CD4-positive, alpha-beta T cell treated with Interleukin-2 at 100 ng/mL for 4 hours (primary cell): ENCODE data around the gene GFOD1.

Experiments
- DNase-seq: peaks from one replicate; pipeline ENCODE4 v3.0.0-alpha.2; 2020; ENCODE audit warnings: low spot score

Gene GFOD1

GRCh38 chr6:13485923-13486562, 1.4 kb downstream of the GFOD1 start:
- peak; percentile 22 for DNase-seq

GRCh38 chr6:13485303-13485702, 2.1 kb downstream of the GFOD1 start:
- DNase-seq, result no peak

GRCh38 chr6:13484827-13485226, 2.6 kb downstream of the GFOD1 start:
- DNase-seq, result no peak

DNA sequence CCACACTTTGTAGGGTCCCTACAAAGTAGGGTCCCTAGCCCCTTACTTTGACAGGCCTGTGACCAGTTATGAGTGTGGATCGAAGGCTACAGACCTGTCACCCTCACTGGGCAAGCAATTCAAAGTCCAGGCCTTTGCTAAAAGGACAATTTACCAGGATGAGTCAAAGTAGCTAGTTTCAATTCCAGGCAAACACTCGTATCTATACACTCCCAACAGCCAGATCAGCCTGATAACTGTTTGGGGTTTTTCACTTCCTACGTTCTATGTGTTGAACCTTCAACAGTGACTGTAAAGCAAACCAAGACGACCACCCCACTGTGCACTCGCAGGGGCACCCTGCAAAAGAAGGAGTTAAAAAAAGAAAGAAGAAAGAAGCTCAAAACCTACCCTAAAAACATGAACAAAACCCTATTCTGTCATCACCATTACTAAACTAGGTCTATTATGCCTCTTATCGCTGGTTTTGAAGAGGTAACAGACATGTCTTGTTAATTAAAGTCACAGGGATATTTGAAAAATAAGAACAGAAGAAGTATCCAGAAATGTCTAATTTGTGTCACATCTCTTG, 3.2 kb downstream of the GFOD1 start:
- no peak for DNase-seq

GRCh38 chr6:13480631-13481501, 6.5 kb downstream of the GFOD1 start:
- DNase-seq, result no peak

DNA sequence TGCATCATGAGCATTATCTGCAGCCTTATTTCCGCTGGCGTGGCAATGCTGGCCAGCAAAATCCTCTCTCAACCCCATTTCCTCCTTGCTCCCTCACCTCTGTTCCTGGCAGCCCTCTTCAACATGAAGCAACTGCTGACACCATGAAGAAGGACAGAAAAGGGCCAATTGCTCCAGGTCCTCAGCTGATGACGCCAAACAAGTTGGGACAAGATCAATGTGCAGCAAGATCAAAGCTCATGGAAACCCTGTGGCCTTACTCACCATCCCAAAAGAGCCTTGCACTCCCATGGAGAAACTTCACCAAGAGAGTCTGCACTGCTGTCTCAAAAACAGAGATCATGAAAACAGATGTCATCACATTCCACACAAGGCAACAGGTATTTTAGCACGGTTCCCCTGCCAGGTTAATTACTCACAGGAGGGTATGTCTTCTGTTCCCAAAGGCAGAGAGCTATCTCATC, 7.4 kb downstream of the GFOD1 start:
- no peak for DNase-seq

GRCh38 chr6:13479206-13479800, 8.1 kb downstream of the GFOD1 start:
- no peak for DNase-seq

GRCh38 chr6:13478525-13478966, 8.9 kb downstream of the GFOD1 start:
- no peak for DNase-seq

DNA sequence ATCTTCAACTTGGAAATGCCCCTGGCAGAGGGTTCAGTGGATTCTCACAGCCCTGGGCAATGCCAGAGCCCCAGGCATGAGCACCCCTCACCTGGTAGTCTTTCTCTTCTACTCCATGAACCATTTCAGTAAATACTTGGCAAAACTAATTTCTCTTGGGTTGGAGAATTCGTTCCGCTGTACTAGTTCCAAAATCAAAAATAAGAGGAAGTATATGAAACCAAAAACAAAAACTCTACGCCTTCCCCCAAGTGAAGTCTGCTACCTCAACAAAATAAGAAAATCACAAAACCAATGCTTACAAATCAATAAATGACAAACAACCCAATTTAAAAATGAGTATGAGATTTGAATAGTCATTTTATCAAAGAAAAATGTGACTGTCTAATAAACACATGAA, 12.6 kb downstream of the GFOD1 start:
- no peak for DNase-seq

DNA sequence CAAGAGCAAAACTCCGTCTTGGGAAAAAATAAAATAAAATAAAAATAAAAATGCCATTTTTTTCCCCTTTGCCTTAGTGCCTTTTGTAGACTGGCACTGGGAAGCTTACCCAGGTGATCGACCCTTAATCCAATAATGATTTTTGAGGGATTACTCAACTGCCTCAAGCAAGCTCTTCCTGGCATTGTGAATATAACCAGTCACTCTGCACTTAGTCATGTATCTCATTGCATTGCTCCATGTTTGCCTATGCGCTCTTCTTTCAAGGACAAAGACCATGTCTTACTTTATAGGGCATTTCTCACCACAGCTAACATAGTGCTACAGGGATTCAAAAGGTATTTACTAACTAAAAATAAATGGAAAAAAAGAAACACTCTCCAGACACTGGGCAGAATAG, 13.0 kb downstream of the GFOD1 start:
- no peak for DNase-seq

GRCh38 chr6:13473768-13474165, 13.6 kb downstream of the GFOD1 start:
- no peak for DNase-seq

DNA sequence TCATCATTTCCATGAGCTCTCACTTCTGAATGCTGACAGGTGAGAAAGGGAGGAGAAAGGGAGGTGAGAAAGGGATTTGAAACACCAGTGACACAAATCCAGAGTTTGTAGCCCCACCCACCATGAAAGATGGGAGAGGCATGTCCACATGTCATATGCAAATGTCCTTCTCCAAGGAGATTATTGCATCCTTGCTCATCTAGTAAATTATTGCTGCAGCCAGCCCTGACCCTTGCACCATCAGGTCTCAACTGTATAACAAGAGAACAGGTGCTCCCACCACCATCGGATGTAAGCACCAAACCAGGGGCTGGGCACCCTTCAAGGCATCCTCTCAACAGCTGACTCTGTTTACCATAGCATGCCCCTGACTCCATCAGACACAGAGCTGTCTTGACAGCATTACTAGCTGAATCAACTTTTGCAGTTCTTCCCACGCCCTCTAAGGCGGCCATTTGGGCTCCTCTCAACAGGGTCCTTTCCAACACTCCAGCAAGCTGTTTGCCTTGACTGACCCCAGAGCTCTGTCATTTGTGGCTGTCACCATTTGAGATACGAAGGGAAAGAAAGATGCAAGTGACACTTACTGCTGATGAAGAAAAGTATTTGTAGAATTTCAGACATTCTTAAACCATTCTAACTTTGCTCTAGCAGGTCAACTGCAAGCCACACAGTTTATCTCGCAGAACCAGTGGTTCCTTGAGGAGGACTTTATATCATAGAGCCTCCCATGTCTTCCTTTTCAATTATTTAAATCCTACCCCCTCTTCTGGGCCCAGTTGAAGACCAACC, 14.2 kb downstream of the GFOD1 start:
- no peak for DNase-seq

- DNase-seq, result no peak
Measured at GRCh38 chr6:13472099-13472498, 15.3 kb downstream of the GFOD1 start.

GRCh38 chr6:13471184-13471583, 16.2 kb downstream of the GFOD1 start:
- no peak for DNase-seq

DNA sequence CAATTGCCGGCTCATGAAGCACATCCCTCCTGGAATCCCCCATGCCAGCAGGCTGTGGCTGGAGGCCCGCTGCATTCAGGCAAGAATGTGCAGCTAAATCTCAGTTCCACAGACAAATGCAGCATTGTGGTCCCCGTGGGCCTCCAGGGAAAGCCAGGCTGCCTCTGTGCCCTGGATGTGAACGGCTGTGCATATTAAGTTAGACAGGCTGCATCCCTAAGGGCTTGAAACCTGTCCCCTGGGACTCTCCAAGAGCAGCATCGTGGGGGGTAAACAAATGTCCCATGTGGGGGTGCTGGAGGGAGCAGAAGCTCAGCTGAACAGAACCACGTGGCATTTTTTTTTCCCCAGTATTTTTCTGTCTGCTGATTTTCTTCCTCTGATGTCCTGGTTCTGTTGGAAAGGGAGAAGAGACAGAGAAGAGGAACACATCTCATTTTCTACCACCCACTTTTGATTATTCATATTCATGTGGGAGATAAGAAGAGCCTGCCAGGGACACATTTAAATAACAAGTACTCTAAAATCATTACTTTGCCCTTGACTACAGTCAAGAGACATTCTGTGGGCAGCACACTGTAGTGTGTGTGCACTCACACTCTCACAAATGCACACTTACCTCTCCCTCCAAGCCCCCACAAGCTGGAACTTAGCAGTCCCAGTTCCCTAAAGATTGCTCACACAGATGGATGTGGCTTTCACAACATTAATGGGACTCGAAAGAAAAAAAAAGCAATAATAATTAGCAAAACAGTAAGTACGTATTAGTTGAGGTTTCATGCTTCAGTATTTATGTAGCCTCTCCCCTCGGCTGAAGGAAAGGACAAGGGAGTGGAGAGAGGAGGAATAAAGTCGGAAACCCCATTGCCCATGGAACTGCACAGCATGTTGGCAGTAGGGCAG, 16.9 kb downstream of the GFOD1 start:
- DNase-seq, result no peak

GRCh38 chr6:13469693-13470092, 17.7 kb downstream of the GFOD1 start:
- DNase-seq, result no peak

GRCh38 chr6:13468839-13469238, 18.6 kb downstream of the GFOD1 start:
- DNase-seq, result no peak

GRCh38 chr6:13467216-13467600, 20.2 kb downstream of the GFOD1 start:
- no peak for DNase-seq

- peak; percentile 21 for DNase-seq
Measured at GRCh38 chr6:13466304-13467215, 20.8 kb downstream of the GFOD1 start.

GRCh38 chr6:13465734-13466133, 21.7 kb downstream of the GFOD1 start:
- no peak for DNase-seq
